Measurements from ENCODE around the gene FAF1. TPM values are rescaled to one million over a fixed set of nuclear protein-coding genes. Genes with fewer than 3 reads are reported as not detected.

The FAF1 gene
- total RNA-seq, 4 donors from 2014 or later, result 32.3 to 51.4 (median 36.1) TPM

- no peak for ATAC-seq (ENCODE audit: low FRiP score)
- no peak for TF ChIP-seq CTCF (IDR thresholded peaks at IDR 0.05)
These were observed 257.7 kb downstream of the FAF1 start for GRCh38 chr1:50702395-50702794.

GRCh38 chr1:50701706-50702317 lies 258.3 kb downstream of the FAF1 start:
- TF ChIP-seq CTCF (IDR thresholded peaks at IDR 0.05), result no peak
- no peak for ATAC-seq (ENCODE audit: low FRiP score)
- no peak for DNase-seq (ENCODE audit: low spot score)

More at GRCh38 chr1:50702395-50702794, 257.7 kb downstream of the FAF1 start:
- no peak for DNase-seq (ENCODE audit: low spot score)

- TF ChIP-seq CTCF (IDR thresholded peaks at IDR 0.05), result no peak
- no peak for ATAC-seq (ENCODE audit: low FRiP score)
- no peak for DNase-seq (ENCODE audit: low spot score)
These were observed 259.4 kb downstream of the FAF1 start for GRCh38 chr1:50700621-50701020.

GRCh38 chr1:50700214-50700613 lies 259.9 kb downstream of the FAF1 start:
- ATAC-seq (ENCODE audit: low FRiP score), result no peak
- no peak for DNase-seq (ENCODE audit: low spot score)
- TF ChIP-seq CTCF (IDR thresholded peaks at IDR 0.05), result no peak

GRCh38 chr1:50699795-50700194 lies 260.3 kb downstream of the FAF1 start:
- ATAC-seq (ENCODE audit: low FRiP score), result no peak
- no peak for DNase-seq (ENCODE audit: low spot score)
- no peak for TF ChIP-seq CTCF (IDR thresholded peaks at IDR 0.05)

GRCh38 chr1:50697440-50698421 lies 262.3 kb downstream of the FAF1 start:
- DNase-seq (ENCODE audit: low spot score), result no peak
- ATAC-seq (ENCODE audit: low FRiP score), result no peak
- no peak for TF ChIP-seq CTCF (IDR thresholded peaks at IDR 0.05)
